Stimulated activated CD4-positive, alpha-beta T cell treated with anti-CD3 and anti-CD28 coated beads, Interleukin-4, amount 100 ng/mL, for 24 hours (primary cell): ENCODE data around the gene FDCSP.
"Not testable (repeated sequence)": the region's sequence is repeated elsewhere in the genome, so short reads cannot be mapped to it uniquely, and the experiment has no call there.

Experiments used
- DNase-seq: peaks from one replicate; pipeline ENCODE4 v3.0.0-alpha.2; 2020

FDCSP gene

GRCh38 chr4:70239884-70240591 lies 14.1 kb downstream of the FDCSP start:
- DNase-seq = no peak

GRCh38 chr4:70242297-70242696 lies 16.4 kb downstream of the FDCSP start, which contains the start of gene CSN3:
TSS of gene CSN3 (plus strand) at chr4:70242597. CDS start at chr4:70244820, 2,223 bp downstream.
- not testable (repeated sequence) for DNase-seq

- no peak for DNase-seq
Observed at GRCh38 chr4:70243091-70243490, 17.2 kb downstream of the FDCSP start.

GRCh38 chr4:70251250-70251944 lies 25.5 kb downstream of the FDCSP start:
- DNase-seq = no peak

GRCh38 chr4:70251945-70252277 lies 26.0 kb downstream of the FDCSP start:
- no peak for DNase-seq

GRCh38 chr4:70269674-70270073 lies 43.8 kb downstream of the FDCSP start:
- no peak for DNase-seq

GRCh38 chr4:70277121-70277520 lies 51.2 kb downstream of the FDCSP start:
- DNase-seq = no peak

GRCh38 chr4:70280567-70280966 lies 54.6 kb downstream of the FDCSP start:
- DNase-seq = no peak
